ENCODE data around the gene NOP58.

The NOP58 gene

GRCh38 chr2:202289394-202290204 lies 24.0 kb downstream of the NOP58 start:
- intact Hi-C loops (cut with DNase I; ENCODE audit: low total_unique reads): no loop called here
- Histone ChIP-seq H3K36me3 (peaks cover 78 to 98% (median 81%) of the 10 kb centered on the region in 3 donors), H3K9me3 (no peaks in the 10 kb centered on the region)

GRCh38 chr2:202290316-202290715 lies 24.8 kb downstream of the NOP58 start:
- Histone ChIP-seq H3K4me1 (no peaks in the 10 kb centered on the region), H3K36me3 (peaks cover 77 to 98% (median 77%) of the 10 kb centered on the region in 3 donors), H3K9me3 (no peaks in the 10 kb centered on the region), H3K4me3 (no peak overlapping the region), H3K27ac (no peak overlapping the region), H3K27me3 (no peaks in the 10 kb centered on the region)
- no peak for DNase-seq
- TF ChIP-seq CTCF (IDR thresholded peaks at IDR 0.05): no peak
- intact Hi-C loops (cut with DNase I; ENCODE audit: low total_unique reads): no loop called here

More at GRCh38 chr2:202289394-202290204, 24.0 kb downstream of the NOP58 start:
- no peaks in the 10 kb centered on the region for H3K27me3 ChIP-seq
- no peak overlapping the region for H3K4me3 ChIP-seq
- no peaks in the 10 kb centered on the region for H3K4me1 ChIP-seq
- no peak for DNase-seq
- H3K27ac ChIP-seq: no peak overlapping the region
- no peak for TF ChIP-seq CTCF (IDR thresholded peaks at IDR 0.05)

- no peaks in the 10 kb centered on the region for H3K4me1 ChIP-seq
- TF ChIP-seq CTCF (IDR thresholded peaks at IDR 0.05): no peak
- no peak overlapping the region for H3K27ac ChIP-seq
- no peaks in the 10 kb centered on the region for H3K9me3 ChIP-seq
- peaks cover 77 to 98% (median 80%) of the 10 kb centered on the region in 3 donors for H3K36me3 ChIP-seq
- intact Hi-C loops (cut with DNase I; ENCODE audit: low total_unique reads): no loop called here
- H3K4me3 ChIP-seq: no peak overlapping the region
- no peak for DNase-seq
- no peaks in the 10 kb centered on the region for H3K27me3 ChIP-seq
These were observed 25.4 kb downstream of the NOP58 start for GRCh38 chr2:202290970-202291369.

GRCh38 chr2:202299712-202300111 lies 34.1 kb downstream of the NOP58 start:
- TF ChIP-seq CTCF (IDR thresholded peaks at IDR 0.05): no peak
- H3K9me3 ChIP-seq: no peaks in the 10 kb centered on the region
- H3K27me3 ChIP-seq: no peaks in the 10 kb centered on the region
- H3K36me3 ChIP-seq: peaks cover 78 to 96% (median 92%) of the 10 kb centered on the region in 3 donors
- DNase-seq: no peak
- no peak overlapping the region for H3K4me3 ChIP-seq
- peaks cover 0 to 3% (median 0%) of the 10 kb centered on the region in 4 donors for H3K4me1 ChIP-seq
- intact Hi-C loops (cut with DNase I; ENCODE audit: low total_unique reads): no loop called here
- H3K27ac ChIP-seq: no peak overlapping the region

GRCh38 chr2:202306034-202306433 lies 40.5 kb downstream of the NOP58 start:
- H3K27ac ChIP-seq: no peak overlapping the region
- H3K9me3 ChIP-seq: no peaks in the 10 kb centered on the region
- no peaks in the 10 kb centered on the region for H3K27me3 ChIP-seq
- H3K4me1 ChIP-seq: no peaks in the 10 kb centered on the region
- intact Hi-C loops (cut with DNase I; ENCODE audit: low total_unique reads): no loop called here
- TF ChIP-seq CTCF (IDR thresholded peaks at IDR 0.05): no peak
- peaks cover 65 to 90% (median 71%) of the 10 kb centered on the region in 3 donors for H3K36me3 ChIP-seq
- H3K4me3 ChIP-seq: no peak overlapping the region
- DNase-seq: no peak

Data from tibial artery (tissue), 4 donors.